H1 (cell line): ENCODE measurements around the gene GPC4. TPM values are rescaled to one million over a fixed set of nuclear protein-coding genes. Genes with fewer than 3 reads are reported as not detected.
A peak's percentile ranks its signal among the peaks of the same experiment; 100 is the strongest.

ENCODE experiments used
- CTCF ChIA-PET: fragments of 300-600 bp; sonication (Branson Sonifier 250); formaldehyde crosslinking; loops from one replicate; lab custom pipeline; 2021; ENCODE audit not compliant: partially characterized antibody; lab: Charles Lee
- POLR2A ChIA-PET: fragments of 300-600 bp; sonication (Branson Sonifier 250); formaldehyde crosslinking; loops from one replicate; lab custom pipeline; 2021; ENCODE audit warnings: inconsistent platforms; ENCODE audit not compliant: partially characterized antibody; lab: Charles Lee
- DNase-seq, 2 experiments: peaks; one replicate each; pipeline versions ENCODE4 v3.0.0 to v3.0.0-alpha.2; 2010 to 2022; ENCODE audit warnings: low spot score in 2 of 2, low read depth in 1 of 2, mixed read lengths in 1 of 2
- FAIRE-seq: peaks from 2 replicates; lab custom pipeline; 2011; peaks lifted over from hg19 to GRCh38; lab: Jason Lieb, UNC
- H2AFZ ChIP-seq: 2 replicates; pipeline ENCODE4 v1.8.1; 2012; ENCODE audit warnings: low read length, inconsistent platforms
- H2AK5ac ChIP-seq: 2 replicates; pipeline ENCODE4 v1.6.1; 2013; ENCODE audit warnings: low read depth, low read length
- H2BK120ac ChIP-seq: replicated peaks from 2 replicates; pipeline ENCODE3; 2013; ENCODE audit warnings: low read depth, low read length, inconsistent platforms
- H2BK12ac ChIP-seq: 2 replicates; pipeline ENCODE4 v1.6.1; 2013; ENCODE audit warnings: low read depth, low read length
- H2BK15ac ChIP-seq: 2 replicates; pipeline ENCODE4 v1.6.1; 2013; ENCODE audit warnings: low read length
- H2BK20ac ChIP-seq: 2 replicates; pipeline ENCODE4 v1.6.1; 2013; ENCODE audit warnings: low read length
- H2BK5ac ChIP-seq: 2 replicates; pipeline ENCODE4 v1.6.1; 2013; ENCODE audit warnings: low read depth, low read length
- H3K14ac ChIP-seq: 2 replicates; pipeline ENCODE4 v1.6.1; 2013; ENCODE audit warnings: inconsistent platforms; ENCODE audit not compliant: insufficient read length
- H3K18ac ChIP-seq: 2 replicates; pipeline ENCODE4 v1.6.1; 2013; ENCODE audit warnings: low read length; ENCODE audit errors: extremely low read depth
- H3K23ac ChIP-seq: 2 replicates; pipeline ENCODE4 v1.6.1; 2013; ENCODE audit warnings: inconsistent platforms; ENCODE audit not compliant: insufficient read length
- H3K23me2 ChIP-seq: 2 replicates; pipeline ENCODE4 v1.6.1; 2013; ENCODE audit warnings: low read depth, low read length
- H3K27ac ChIP-seq: 2 replicates; pipeline ENCODE4 v1.6.1; 2011; ENCODE audit warnings: low read depth, low read length, inconsistent platforms
- H3K27me3 ChIP-seq, 4 experiments: replicated peaks in 1 of 4; 1 replicate in 1 of 4; 2 replicates in 3 of 4; pipeline versions ENCODE4 v1.6.1 to v1.8.1; 2011 to 2013; ENCODE audit warnings: low read length in 3 of 4, mild to moderate bottlenecking in 3 of 4, inconsistent platforms in 2 of 4, mixed read lengths in 2 of 4, moderate library complexity in 1 of 4; ENCODE audit not compliant: control insufficient read depth in 3 of 4, insufficient read depth in 3 of 4; ENCODE audit errors: extremely low read depth in 1 of 4
- H3K36me3 ChIP-seq, 4 experiments: 2 replicates each; pipeline versions ENCODE4 v1.6.1 to v1.8.1; 2011 to 2013; ENCODE audit warnings: mild to moderate bottlenecking in 4 of 4, low read length in 3 of 4, moderate library complexity in 2 of 4, control low read depth in 1 of 4, inconsistent platforms in 1 of 4; ENCODE audit not compliant: insufficient read depth in 4 of 4, control insufficient read depth in 2 of 4
- H3K4ac ChIP-seq: replicated peaks from 2 replicates; pipeline ENCODE3; 2013; ENCODE audit warnings: low read length, low read depth, mixed read lengths, inconsistent platforms; ENCODE audit not compliant: insufficient read length
- H3K4me1 ChIP-seq, 4 experiments: replicated peaks in 1 of 4; 1 replicate in 1 of 4; 2 replicates in 3 of 4; pipeline versions ENCODE4 v1.6.1 to v1.8.1; 2011 to 2013; ENCODE audit warnings: low read length in 3 of 4, inconsistent platforms in 2 of 4, mixed read lengths in 1 of 4; ENCODE audit not compliant: insufficient read depth in 4 of 4, control insufficient read depth in 3 of 4
- H3K4me2 ChIP-seq, 2 experiments: 2 replicates each; pipeline versions ENCODE4 v1.6.1 to v1.8.1; 2011 to 2013; ENCODE audit warnings: low read depth in 2 of 2, low read length in 2 of 2, control low read depth in 1 of 2, inconsistent platforms in 1 of 2, mild to moderate bottlenecking in 1 of 2; ENCODE audit not compliant: insufficient read depth in 1 of 2
- H3K4me3 ChIP-seq, 4 experiments: fragments of 200-600, 300-600 bp in 1 of 4; sonication (generic), shearing (Covaris generic), sonication (Bioruptor Twin) in 1 of 4; 2 replicates each; pipeline versions ENCODE4 v1.5.1 to v1.8.1; 2011 to 2016; ENCODE audit warnings: low read length in 4 of 4, low read depth in 3 of 4, control low read depth in 2 of 4, inconsistent platforms in 2 of 4, mild to moderate bottlenecking in 2 of 4, mixed read lengths in 1 of 4, moderate library complexity in 1 of 4; ENCODE audit not compliant: insufficient read depth in 2 of 4; ENCODE audit errors: extremely low read depth in 1 of 4
- H3K56ac ChIP-seq: replicated peaks from 2 replicates; pipeline ENCODE3; 2013; ENCODE audit warnings: low read depth, mild to moderate bottlenecking, mixed read lengths, low read length, inconsistent platforms; ENCODE audit not compliant: insufficient read length
- H3K79me1 ChIP-seq: 2 replicates; pipeline ENCODE4 v1.6.1; 2013; ENCODE audit warnings: low read depth, low read length, control low read depth
- H3K79me2 ChIP-seq, 2 experiments: 2 replicates each; pipeline versions ENCODE4 v1.6.1 to v1.8.1; 2012 to 2013; ENCODE audit warnings: low read length in 2 of 2, mild to moderate bottlenecking in 2 of 2, inconsistent platforms in 1 of 2; ENCODE audit not compliant: insufficient read depth in 2 of 2, control insufficient read depth in 1 of 2
- H3K9ac ChIP-seq, 4 experiments: replicated peaks in 1 of 4; 1 replicate in 1 of 4; 2 replicates in 3 of 4; pipeline versions ENCODE4 v1.6.1 to v1.8.1; 2011 to 2013; ENCODE audit warnings: low read depth in 3 of 4, low read length in 3 of 4, control low read depth in 2 of 4, mild to moderate bottlenecking in 2 of 4, moderate library complexity in 2 of 4, inconsistent platforms in 1 of 4; ENCODE audit errors: extremely low read depth in 1 of 4
- H3K9me3 ChIP-seq, 2 experiments: 2 replicates each; pipeline versions ENCODE4 v1.6.1 to v1.8.1; 2012 to 2013; ENCODE audit warnings: mild to moderate bottlenecking in 2 of 2, moderate library complexity in 2 of 2, control low read depth in 1 of 2, inconsistent platforms in 1 of 2, low read depth in 1 of 2, low read length in 1 of 2, mixed read lengths in 1 of 2; ENCODE audit not compliant: insufficient read depth in 2 of 2
- H4K20me1 ChIP-seq, 2 experiments: replicated peaks in 1 of 2; 2 replicates each; pipeline versions ENCODE3 to v1.8.1; 2011 to 2013; ENCODE audit warnings: inconsistent platforms in 2 of 2, low read length in 2 of 2, mild to moderate bottlenecking in 1 of 2; ENCODE audit not compliant: insufficient read depth in 2 of 2, control insufficient read depth in 1 of 2
- H4K5ac ChIP-seq: 2 replicates; pipeline ENCODE4 v1.6.1; 2013; ENCODE audit warnings: low read length, low read depth, mixed read lengths, inconsistent platforms; ENCODE audit not compliant: insufficient read length
- H4K8ac ChIP-seq: 2 replicates; pipeline ENCODE4 v1.8.0; 2013; ENCODE audit warnings: mild to moderate bottlenecking, moderate library complexity, low read length, inconsistent platforms; ENCODE audit not compliant: insufficient read depth; ENCODE audit errors: extremely low read depth
- H4K91ac ChIP-seq: replicated peaks from 2 replicates; pipeline ENCODE3; 2013; ENCODE audit warnings: low read length, mixed read lengths, inconsistent platforms; ENCODE audit not compliant: insufficient read length
- BRCA1 ChIP-seq: IDR thresholded peaks from 2 replicates; pipeline ENCODE4 v1.6.1; 2012; ENCODE audit warnings: low read depth, low read length, improper control_type of control experiment
- POU5F1 ChIP-seq: IDR thresholded peaks from 2 replicates; pipeline ENCODE4 v1.6.1; 2011; ENCODE audit warnings: low read depth, mild to moderate bottlenecking, low read length, moderate library complexity
- TCF12 ChIP-seq: IDR thresholded peaks from 2 replicates; pipeline ENCODE4 v1.6.1; 2011; ENCODE audit warnings: low read depth, mild to moderate bottlenecking, low read length
- WGBS, 2 experiments: shearing (Covaris generic) in 1 of 2; methylation state at CpG; one replicate each; pipeline versions ENCODE4 v1.1.6 to v1.1.7; 2013 to 2015; ENCODE audit warnings: low lambda C conversion rate in 2 of 2, mixed read lengths in 2 of 2, inconsistent platforms in 1 of 2, low coverage in 1 of 2, missing lambda C conversion rate in 1 of 2; ENCODE audit not compliant: insufficient replicate concordance in 2 of 2, insufficient coverage in 1 of 2, insufficient read length in 1 of 2; ENCODE audit errors: extremely low coverage in 1 of 2, missing lambda C conversion rate in 1 of 2; 5-methylcytosine and 5-hydroxymethylcytosine counted together
- polyA plus RNA-seq, 7 experiments: library from polyadenylated mRNA; depleted of rRNA in 3 of 7; stranded (reverse) in 5 of 7; unstranded in 2 of 7; fragments of >200 nt in 5 of 7; fragments of 200-250 nt in 2 of 7; gene quantifications; 1 replicate in 5 of 7; 2 replicates in 1 of 7; 4 replicates in 1 of 7; pipeline versions ENCODE4 v1.2.1 to v1.2.3, GENCODE V29; 2011 to 2013; ENCODE audit warnings: missing spikeins in 2 of 7, mixed read lengths in 2 of 7
- total RNA-seq: library from RNA; stranded (reverse); fragmentation: NEBNext Ultra II Directional; extraction: Animal tissue kit (Norgen Biotek cat#: 25700); gene quantifications from 2 replicates; pipeline ENCODE4 v1.2.1, GENCODE V29; 2021

GPC4 gene
- total and polyA plus RNA-seq, 2 of the 8 experiments (the other 6 are each of a cell fraction or from before 2014, with no cell fraction given) = 46.8 to 230 TPM

DNA sequence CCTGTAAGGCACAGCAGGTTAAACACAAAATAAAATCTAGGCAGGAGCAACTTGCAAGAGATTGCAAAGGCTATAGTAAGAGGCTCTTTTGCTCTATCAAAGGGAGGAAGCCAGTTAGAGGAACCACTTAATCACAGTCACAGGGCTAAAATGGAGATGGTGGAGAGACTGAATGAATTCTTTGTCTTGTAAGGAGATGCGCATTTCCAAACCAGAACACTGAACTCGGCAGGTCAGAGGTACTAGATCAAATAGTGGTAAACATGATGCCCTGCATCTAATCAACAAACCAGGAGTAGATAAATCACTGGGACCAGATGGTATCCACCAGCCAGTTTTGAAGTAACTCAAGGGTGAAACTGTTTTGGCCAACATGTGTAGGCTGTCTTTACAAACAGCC is 55.8 kb downstream of the GPC4 start:
- peak; percentile 96 for FAIRE-seq
- 33% methylated on average over 2 of the region's 2 CpGs; no CpG with 5 or more reads in 1 of the 2 experiments for WGBS, 2 experiments
- H3K4me1 ChIP-seq = peaks cover 0 to 10% (median 4%) of the 10 kb centered on the region in 4 experiments; a peak in 4 of 7 replicates

More for the DNA sequence above, 55.8 kb downstream of the GPC4 start:
- Histone ChIP-seq H4K5ac (no peak overlapping the region), H3K23ac (no peak overlapping the region), H3K14ac (no peak overlapping the region), H3K27me3 (no peaks in the 10 kb centered on the region), H2BK12ac (no peak overlapping the region), H3K18ac (no peak overlapping the region), H3K56ac (no peak overlapping the region), H4K8ac (no peak overlapping the region), H3K4me3 (peak overlapping the region in 1 of 4 experiments; percentile 27; a peak in 2 of 8 replicates), H3K79me1 (no peaks in the 10 kb centered on the region), H2BK15ac (no peak overlapping the region), H3K9ac (no peak overlapping the region), H2AFZ (no peak overlapping the region), H4K20me1 (peaks cover 7 to 11% of the 10 kb centered on the region in 2 experiments), H2BK20ac (no peak overlapping the region), H2AK5ac (no peak overlapping the region), H3K27ac (no peak overlapping the region), H2BK120ac (no peak overlapping the region), H3K79me2 (peaks cover 6 to 95% of the 10 kb centered on the region in 2 experiments; a peak in 3 of 4 replicates), H4K91ac (no peak overlapping the region), H3K4ac (no peak overlapping the region), H3K4me2 (peak overlapping the region; percentile 29 to 34), H3K9me3 (no peaks in the 10 kb centered on the region), H3K36me3 (peaks cover 0 to 7% (median 0%) of the 10 kb centered on the region in 4 experiments; a peak in 2 of 8 replicates), H2BK5ac (no peak overlapping the region), H3K23me2 (no peaks in the 10 kb centered on the region)
- no peak for TF ChIP-seq BRCA1
- TF ChIP-seq TCF12 = no peak
- TF ChIP-seq POU5F1 = 0 out of 2 replicates have a peak, but pooled peaks have one; percentile 51
- CTCF ChIA-PET = no interaction called here
- DNase-seq = no peak
- POLR2A ChIA-PET = no interaction called here
